Thymus (tissue), 14 donors: ENCODE data around the gene C1orf159. TPM values are rescaled to one million over a fixed set of nuclear protein-coding genes. Genes with fewer than 3 reads are reported as not detected.
A peak's percentile ranks its signal among the peaks of the same experiment; 100 is the strongest.

Experiments
- DNase-seq, 9 donors: peaks; one replicate each; pipeline ENCODE4 v3.0.0-alpha.2; 2013; ENCODE audit warnings: low spot score in 9 of 9, low read depth in 6 of 9, missing footprints in 1 of 9
- H3K27ac ChIP-seq, 2 donors: one replicate each; pipeline ENCODE4 v1.5.1; 2013; ENCODE audit warnings: control low read depth in 1 of 2, low read depth in 1 of 2, low read length in 1 of 2, mild to moderate bottlenecking in 1 of 2, moderate library complexity in 1 of 2
- H3K27me3 ChIP-seq, 2 donors: one replicate each; pipeline ENCODE4 v1.5.1; 2013; ENCODE audit warnings: low read length in 1 of 2; ENCODE audit not compliant: control insufficient read depth in 2 of 2, insufficient read depth in 1 of 2
- H3K36me3 ChIP-seq, 2 donors: one replicate each; pipeline ENCODE4 v1.5.1; 2013; ENCODE audit warnings: low read length in 1 of 2, mild to moderate bottlenecking in 1 of 2, moderate library complexity in 1 of 2; ENCODE audit not compliant: control insufficient read depth in 2 of 2, insufficient read depth in 2 of 2
- H3K4me1 ChIP-seq, 2 donors: one replicate each; pipeline ENCODE4 v1.5.1; 2013; ENCODE audit warnings: low read length in 2 of 2; ENCODE audit not compliant: control insufficient read depth in 2 of 2, insufficient read depth in 2 of 2
- H3K4me3 ChIP-seq, 2 donors: one replicate each; pipeline ENCODE4 v1.5.1; 2013; ENCODE audit warnings: low read length in 2 of 2, control low read depth in 1 of 2, mild to moderate bottlenecking in 1 of 2
- H3K9me3 ChIP-seq, 2 donors: one replicate each; pipeline ENCODE4 v1.5.1; 2013; ENCODE audit warnings: low read length in 1 of 2, mild to moderate bottlenecking in 1 of 2; ENCODE audit not compliant: control insufficient read depth in 2 of 2, insufficient read depth in 1 of 2
- WGBS: extraction: QIAGEN DNeasy Blood & Tissue Kit; methylation state at CpG from one replicate; pipeline ENCODE4 v1.1.7; 2013; 5-methylcytosine and 5-hydroxymethylcytosine counted together
- long read RNA-seq, 10 donors: transcript quantifications; one replicate each; lab custom pipeline, GENCODE V29; 2026
- polyA plus RNA-seq: library from polyadenylated mRNA; stranded (reverse); fragments of 200-250 nt; gene quantifications from one replicate; pipeline ENCODE4 v1.2.3, GENCODE V29; 2013
- total RNA-seq: library from RNA; stranded (reverse); fragments of 120-200 nt; gene quantifications from one replicate; pipeline ENCODE4 v1.2.4, GENCODE V29; 2013
- donor health status: healthy.

C1orf159 gene
- total RNA-seq (5.0 TPM), polyA plus RNA-seq (17.8 TPM)
- long read RNA-seq, donor 1 = 0 reads
- long read RNA-seq, donor 2, partial matches to known transcripts = 0 of 1 reads
- long read RNA-seq, donor 2, other reads (novel, unspliced or antisense) = 0 of 1 reads
- long read RNA-seq, donor 3, partial matches to known transcripts = 0 of 3 reads
- long read RNA-seq, donor 3, other reads (novel, unspliced or antisense) = 0 of 3 reads
- long read RNA-seq, donor 4 = 0 reads
- long read RNA-seq, donor 5, partial matches to known transcripts = 0 of 1 reads
- long read RNA-seq, donor 5, other reads (novel, unspliced or antisense) = 0 of 1 reads
- long read RNA-seq, donor 6 = 0 reads
- long read RNA-seq, donor 7 = 0 reads
- long read RNA-seq, donor 8 = 0 reads
- long read RNA-seq, donor 9 = 0 reads
- long read RNA-seq, donor 10 = 0 reads

DNA sequence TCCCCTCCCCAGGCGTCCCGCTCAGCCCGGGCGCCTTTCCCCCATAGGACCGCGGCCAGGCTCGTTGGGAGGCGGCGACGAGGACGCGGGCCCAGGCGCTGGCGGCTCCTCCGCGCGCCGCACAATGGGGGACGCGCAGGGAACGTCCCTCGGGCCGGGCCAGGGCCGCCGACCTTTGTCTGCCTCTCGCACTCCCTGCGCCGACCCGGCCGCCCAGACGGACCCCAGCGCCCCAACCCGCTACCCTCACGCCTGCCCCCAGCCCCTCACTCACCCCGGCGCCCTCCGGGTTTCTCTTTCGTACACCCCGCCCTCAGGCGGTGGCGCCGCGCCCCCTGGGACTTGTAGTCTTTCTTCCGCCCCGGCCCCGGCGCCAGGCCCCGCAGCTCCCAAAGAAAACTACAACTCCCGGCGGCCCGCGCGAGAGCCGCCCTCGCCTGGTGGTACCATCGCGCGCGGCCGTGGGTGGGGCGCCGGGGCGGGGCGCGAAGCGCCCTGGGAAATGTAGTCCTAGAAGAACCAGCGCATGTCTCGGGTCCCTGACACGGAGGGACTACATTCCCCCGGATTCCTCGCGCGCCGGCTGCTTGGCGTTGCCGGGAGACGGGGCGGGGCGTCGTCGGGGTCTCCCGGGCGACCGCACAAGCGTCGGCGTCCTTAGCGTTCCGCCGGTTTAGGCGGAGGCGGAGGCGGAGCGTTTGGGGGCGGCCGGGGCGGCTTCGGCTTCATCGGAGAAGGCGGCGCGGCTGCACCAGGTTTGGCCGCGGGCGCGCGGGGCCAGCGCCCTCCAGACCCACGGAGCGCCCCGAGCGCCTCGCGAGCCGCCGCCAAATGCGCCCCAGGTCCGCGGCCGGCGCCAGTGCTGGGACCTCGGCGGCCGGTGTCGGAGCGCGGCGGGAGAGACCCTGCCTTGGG, at the start of gene C1orf159:
TSS of gene C1orf159 (minus strand) at position 304 of the 915 bp plus-strand sequence. CDS start 24,546 bp downstream, outside the sequence.
- Histone ChIP-seq H3K4me3 (peak within 1 kb of the TSS; percentile 49 to 88), H3K4me1 (peaks cover 8 to 9% of the 10 kb centered on the region in 2 donors), H3K9me3 (peaks cover 8 to 28% of the 10 kb centered on the region in 2 donors), H3K27me3 (peaks cover 17 to 50% of the 10 kb centered on the region in 2 donors), H3K27ac (no peak within 1 kb of the TSS), H3K36me3 (peaks cover 6 to 8% of the 10 kb centered on the region in 2 donors)
- peak; percentile 85 to 99 (median 98) for DNase-seq
- WGBS = under 1% methylated on average over 128 of the region's 128 CpGs

GRCh38 chr1:1165485-1165884, 49.6 kb upstream of the C1orf159 start:
- no peak for DNase-seq
- Histone ChIP-seq H3K27ac (peak overlapping the region in 1 of 2 donors; percentile 83), H3K4me3 (no peak overlapping the region), H3K27me3 (peaks cover 0 to 56% of the 10 kb centered on the region in 2 donors), H3K9me3 (no peaks in the 10 kb centered on the region), H3K36me3 (no peaks in the 10 kb centered on the region), H3K4me1 (peaks cover 4 to 21% of the 10 kb centered on the region in 2 donors)
- WGBS = 82% methylated on average over 12 of the region's 12 CpGs

DNA sequence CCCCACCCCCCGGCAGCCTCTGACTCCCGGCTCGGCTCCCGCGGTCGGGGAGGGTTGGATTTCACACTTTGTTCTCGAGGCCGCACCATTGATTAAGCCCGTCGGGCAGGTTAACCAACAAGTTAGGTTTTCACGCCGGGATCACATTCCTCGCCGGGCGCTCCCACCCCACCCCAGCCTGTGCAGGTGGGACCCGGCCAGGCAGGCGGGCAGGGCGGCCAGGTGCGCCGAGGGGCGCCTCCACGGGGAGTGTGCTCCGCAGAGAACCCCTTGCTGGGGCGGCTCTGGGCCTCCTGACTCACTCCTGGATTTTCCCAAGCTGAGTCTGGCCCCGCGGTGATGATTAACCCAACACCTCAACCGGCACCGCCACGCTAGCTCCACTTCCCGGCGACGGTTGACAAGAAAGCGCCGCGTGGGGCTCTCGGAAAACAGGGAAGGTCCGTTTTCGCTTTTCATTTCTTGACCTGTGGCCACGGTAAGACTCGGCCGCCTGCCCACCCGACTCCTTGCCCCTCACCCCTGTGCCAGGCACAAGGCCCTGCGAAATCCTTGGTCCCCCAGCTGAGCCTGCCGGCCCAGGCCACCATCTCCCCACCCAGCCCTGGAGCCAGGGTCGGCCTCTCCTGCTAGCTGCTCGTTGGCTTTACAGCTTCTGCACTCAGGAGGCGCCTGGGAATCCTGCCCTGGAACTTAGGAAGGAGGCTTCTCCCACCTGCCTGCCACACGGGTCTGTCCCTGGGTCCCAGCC, 49.0 kb upstream of the C1orf159 start:
- H3K27ac ChIP-seq = peak overlapping the region in 1 of 2 donors; percentile 83
- peaks cover 0 to 50% of the 10 kb centered on the region in 2 donors for H3K27me3 ChIP-seq
- H3K4me3 ChIP-seq = peak overlapping the region in 1 of 2 donors; percentile 29
- H3K4me1 ChIP-seq = peaks cover 2 to 15% of the 10 kb centered on the region in 2 donors
- H3K9me3 ChIP-seq = no peaks in the 10 kb centered on the region
- 88% methylated on average over 48 of the region's 48 CpGs for WGBS
- no peaks in the 10 kb centered on the region for H3K36me3 ChIP-seq
- no peak for DNase-seq

DNA sequence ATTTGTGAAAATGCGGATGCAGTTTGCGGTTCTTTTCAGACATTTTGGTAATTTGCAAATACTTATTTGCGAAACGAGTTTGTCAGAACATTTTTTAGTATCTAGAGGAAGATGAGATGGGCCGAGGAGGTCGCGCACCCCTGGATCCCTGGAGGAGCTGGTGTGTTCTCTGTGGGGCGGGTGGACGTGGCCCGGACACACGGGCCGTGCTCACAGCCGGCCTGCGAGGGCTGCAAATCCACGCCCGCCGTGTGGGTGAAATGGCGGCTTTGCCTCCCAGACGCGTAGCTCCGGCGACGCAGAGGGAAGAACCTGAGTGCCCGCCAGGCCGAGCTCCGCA, 48.4 kb upstream of the C1orf159 start:
- H3K4me1 ChIP-seq = peaks cover 0 to 9% of the 10 kb centered on the region in 2 donors
- WGBS = 92% methylated on average over 26 of the region's 26 CpGs
- H3K4me3 ChIP-seq = peak overlapping the region in 1 of 2 donors; percentile 29

DNA sequence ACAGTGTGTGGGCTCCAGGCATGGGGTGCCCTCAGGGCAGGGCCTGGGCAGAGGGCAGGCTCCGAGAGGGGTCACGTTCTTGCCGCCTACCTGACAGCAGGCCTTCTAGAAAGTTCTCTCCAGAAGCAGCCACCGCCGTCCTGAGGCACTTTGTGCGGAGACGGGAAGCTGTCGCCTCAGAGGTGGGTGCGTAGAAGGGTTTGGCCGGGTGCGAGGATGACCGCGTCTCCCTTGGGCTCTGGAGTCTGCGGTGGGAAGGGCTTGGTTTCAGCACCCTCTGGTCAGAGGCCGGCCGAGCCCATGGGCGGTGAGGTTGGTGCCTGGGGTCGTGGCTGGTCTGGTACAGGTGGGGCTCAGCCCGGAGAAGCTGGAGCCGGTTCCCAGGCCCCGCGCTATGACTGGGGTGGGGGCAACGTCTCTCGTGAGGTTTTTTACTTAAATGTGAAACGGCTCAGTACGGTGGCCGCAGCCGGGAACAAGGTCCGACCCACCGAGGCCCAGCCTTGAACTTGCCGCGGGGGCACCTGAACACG, 47.7 kb upstream of the C1orf159 start:
- Histone ChIP-seq H3K4me1 (peaks cover 1 to 9% of the 10 kb centered on the region in 2 donors), H3K36me3 (no peaks in the 10 kb centered on the region), H3K4me3 (peak overlapping the region; percentile 28 to 29), H3K27me3 (peaks cover 0 to 46% of the 10 kb centered on the region in 2 donors), H3K27ac (peak overlapping the region in 1 of 2 donors; percentile 69), H3K9me3 (no peaks in the 10 kb centered on the region)
- DNase-seq = no peak
- WGBS = 93% methylated on average over 33 of the region's 33 CpGs

More for the DNA sequence above, 48.4 kb upstream of the C1orf159 start:
- H3K27me3 ChIP-seq = peaks cover 0 to 47% of the 10 kb centered on the region in 2 donors
- no peak overlapping the region for H3K27ac ChIP-seq
- no peaks in the 10 kb centered on the region for H3K9me3 ChIP-seq
- no peak for DNase-seq
- no peaks in the 10 kb centered on the region for H3K36me3 ChIP-seq

GRCh38 chr1:1162597-1163537, 47.0 kb upstream of the C1orf159 start:
- H3K4me1 ChIP-seq = peaks cover 6 to 13% of the 10 kb centered on the region in 2 donors

GRCh38 chr1:1161683-1162079, 45.8 kb upstream of the C1orf159 start:
- H3K9me3 ChIP-seq = no peaks in the 10 kb centered on the region
- H3K4me1 ChIP-seq = peaks cover 6 to 17% of the 10 kb centered on the region in 2 donors
- H3K27me3 ChIP-seq = peaks cover 0 to 44% of the 10 kb centered on the region in 2 donors
- no peaks in the 10 kb centered on the region for H3K36me3 ChIP-seq
- no peak for DNase-seq
- no peak overlapping the region for H3K27ac ChIP-seq
- 91% methylated on average over 17 of the region's 17 CpGs for WGBS
- no peak overlapping the region for H3K4me3 ChIP-seq

More at GRCh38 chr1:1162597-1163537, 47.0 kb upstream of the C1orf159 start:
- peak overlapping the region in 1 of 2 donors; percentile 69 for H3K27ac ChIP-seq
- WGBS = 86% methylated on average over 73 of the region's 73 CpGs
- DNase-seq = no peak
- peak overlapping the region; percentile 28 to 29 for H3K4me3 ChIP-seq
- no peaks in the 10 kb centered on the region for H3K9me3 ChIP-seq
- H3K36me3 ChIP-seq = no peaks in the 10 kb centered on the region
- H3K27me3 ChIP-seq = peaks cover 0 to 44% of the 10 kb centered on the region in 2 donors
